ENCODE data around the gene AATK. TPM values are rescaled to one million over a fixed set of nuclear protein-coding genes. Genes with fewer than 3 reads are reported as not detected.

Gene AATK
- total and polyA plus RNA-seq, 4 donors = 9.6 to 54.6 (median 23.7) TPM

- Histone ChIP-seq H3K9me3 (ENCODE audit: control insufficient read depth in 4 of 4, insufficient read depth in 3 of 4, low read length in 3 of 4) (no peaks in the 10 kb centered on the region), H3K4me1 (ENCODE audit: control insufficient read depth in 5 of 5, insufficient read depth in 5 of 5, low read length in 5 of 5) (peaks cover 0 to 19% (median 0%) of the 10 kb centered on the region in 5 donors), H3K27ac (ENCODE audit: low read depth in 1 of 2, low read length in 1 of 2) (peak overlapping the region in 1 of 2 donors; percentile 88), H3K27me3 (ENCODE audit: control insufficient read depth in 3 of 3, insufficient read depth in 3 of 3, low read length in 2 of 3) (no peaks in the 10 kb centered on the region), H3K4me3 (no peak overlapping the region), H3K9ac (ENCODE audit: insufficient read depth in 1 of 2, low read length in 2 of 2) (no peak overlapping the region), H3K36me3 (ENCODE audit: control insufficient read depth in 4 of 4, insufficient read depth in 4 of 4, low read length in 4 of 4) (peaks cover 0 to 12% (median 0%) of the 10 kb centered on the region in 4 donors)
- DNase-seq = no peak
- peak; percentile 3 for ATAC-seq (ENCODE audit: insufficient read depth, low FRiP score)
- TF ChIP-seq CTCF (IDR thresholded peaks at IDR 0.05; ENCODE audit: control extremely low read depth, extremely low read depth) = no peak
- 62 to 68% methylated on average over 11 of the region's 11 CpGs for WGBS, 2 donors
These were observed 33.9 kb downstream of the AATK start for GRCh38 chr17:81132197-81132540.

GRCh38 chr17:81131486-81132196 is 34.4 kb downstream of the AATK start:
- ATAC-seq (ENCODE audit: insufficient read depth, low FRiP score) (peak; percentile 54), DNase-seq (peak; percentile 40 to 68 (median 60))
- Histone ChIP-seq H3K9me3 (ENCODE audit: control insufficient read depth in 4 of 4, insufficient read depth in 3 of 4, low read length in 3 of 4) (no peaks in the 10 kb centered on the region), H3K4me1 (ENCODE audit: control insufficient read depth in 5 of 5, insufficient read depth in 5 of 5, low read length in 5 of 5) (peaks cover 0 to 19% (median 0%) of the 10 kb centered on the region in 5 donors), H3K9ac (ENCODE audit: insufficient read depth in 1 of 2, low read length in 2 of 2) (no peak overlapping the region), H3K36me3 (ENCODE audit: control insufficient read depth in 4 of 4, insufficient read depth in 4 of 4, low read length in 4 of 4) (peaks cover 0 to 14% (median 0%) of the 10 kb centered on the region in 4 donors), H3K27ac (ENCODE audit: low read depth in 1 of 2, low read length in 1 of 2) (peak overlapping the region in 1 of 2 donors; percentile 88), H3K4me3 (peak overlapping the region; percentile 17), H3K27me3 (ENCODE audit: control insufficient read depth in 3 of 3, insufficient read depth in 3 of 3, low read length in 2 of 3) (no peaks in the 10 kb centered on the region)
- no peak for TF ChIP-seq CTCF (IDR thresholded peaks at IDR 0.05; ENCODE audit: control extremely low read depth, extremely low read depth)
- WGBS, 2 donors = 74 to 82% methylated on average over 13 to 14 of the region's 14 CpGs

GRCh38 chr17:81130385-81131361 is 35.3 kb downstream of the AATK start:
- peak; percentile 24 for ATAC-seq (ENCODE audit: insufficient read depth, low FRiP score)
- no peak for TF ChIP-seq CTCF (IDR thresholded peaks at IDR 0.05; ENCODE audit: control extremely low read depth, extremely low read depth)
- Histone ChIP-seq H3K9ac (ENCODE audit: insufficient read depth in 1 of 2, low read length in 2 of 2) (no peak overlapping the region), H3K4me1 (ENCODE audit: control insufficient read depth in 5 of 5, insufficient read depth in 5 of 5, low read length in 5 of 5) (peaks cover 0 to 19% (median 0%) of the 10 kb centered on the region in 5 donors), H3K36me3 (ENCODE audit: control insufficient read depth in 4 of 4, insufficient read depth in 4 of 4, low read length in 4 of 4) (peaks cover 0 to 21% (median 0%) of the 10 kb centered on the region in 4 donors), H3K4me3 (no peak overlapping the region), H3K9me3 (ENCODE audit: control insufficient read depth in 4 of 4, insufficient read depth in 3 of 4, low read length in 3 of 4) (no peaks in the 10 kb centered on the region), H3K27me3 (ENCODE audit: control insufficient read depth in 3 of 3, insufficient read depth in 3 of 3, low read length in 2 of 3) (no peaks in the 10 kb centered on the region), H3K27ac (ENCODE audit: low read depth in 1 of 2, low read length in 1 of 2) (peak overlapping the region in 1 of 2 donors; percentile 77)
- no peak for DNase-seq
- WGBS, 2 donors = 74 to 91% methylated on average over 38 to 41 of the region's 41 CpGs
